ENCODE measurements around the gene EXOG. TPM values are rescaled to one million over a fixed set of nuclear protein-coding genes. Genes with fewer than 3 reads are reported as not detected.

Gene EXOG
- total and polyA plus RNA-seq, 2 of the 13 experiments (the other 11 are each of a cell fraction or from before 2014, with no cell fraction given), result 5.5 to 9.5 TPM

- no peak overlapping the region for H2AFZ ChIP-seq (ENCODE audit: low read length)
- H3K79me2 ChIP-seq (ENCODE audit: insufficient read depth, low read length), result peaks cover 87% of the 10 kb centered on the region
- ATAC-seq, result no peak
- no peak overlapping the region for H3K27ac ChIP-seq (ENCODE audit: extremely low read length, insufficient read depth, low read length)
- FAIRE-seq, result no peak
- no peak for DNase-seq (ENCODE audit: low spot score)
- TF ChIP-seq ZHX1 (CRISPR knock-in tag; IDR thresholded peaks at IDR 0.05; ENCODE audit: low read depth), result no peak
- no peak for TF ChIP-seq TFDP2 (CRISPR knock-in tag; IDR thresholded peaks at IDR 0.05)
- no peak for TF ChIP-seq ZBED4 (CRISPR knock-in tag; IDR thresholded peaks at IDR 0.05; ENCODE audit: borderline replicate concordance)
- no peak for TF ChIP-seq EZH2 (conservative IDR thresholded peaks at IDR 0.05; ENCODE audit: low read depth, low read length)
- no peak for TF ChIP-seq MBNL3 (CRISPR knock-in tag; conservative IDR thresholded peaks at IDR 0.05)
- TF ChIP-seq THYN1 (CRISPR knock-in tag; IDR thresholded peaks at IDR 0.05; ENCODE audit: borderline replicate concordance, low read depth), result no peak
- H3K9me3 ChIP-seq (ENCODE audit: low read length), result no peaks in the 10 kb centered on the region
- WGBS (ENCODE audit: low lambda C conversion rate), result 94% methylated on average over 10 of the region's 12 CpGs
- no peaks in the 10 kb centered on the region for H3K27me3 ChIP-seq (ENCODE audit: control insufficient read depth in 1 of 2, insufficient read depth in 2 of 2, low read length in 2 of 2)
- ChIA-PET POLR2A (no interaction called here), CTCF (ENCODE audit: low intra/inter-chr PET ratio, low total read pairs) (no interaction called here)
- H3K9ac ChIP-seq (ENCODE audit: insufficient read depth, low read depth, low read length), result no peak overlapping the region
- no TSS peak for BruUV-seq (replicated peaks)
- peaks cover 31% of the 10 kb centered on the region for H3K4me1 ChIP-seq (ENCODE audit: insufficient read depth, low read length)
- no peak overlapping the region for H3K4me3 ChIP-seq (replicated peaks in 1 of 3; ENCODE audit: insufficient read depth in 1 of 3, low read depth in 2 of 3, low read length in 3 of 3)
- H3K4me2 ChIP-seq (ENCODE audit: low read depth, low read length), result no peak overlapping the region
- intact Hi-C loops (cut with micrococcal nuclease; ENCODE audit: unreplicated experiment), result no loop called here
- H3K36me3 ChIP-seq (replicated peaks in 1 of 2; ENCODE audit: control insufficient read depth in 1 of 2, insufficient read depth in 2 of 2, low read length in 2 of 2), result peaks cover 0 to 8% of the 10 kb centered on the region in 2 experiments; a peak in 2 of 5 replicates
- in situ Hi-C loops (cut with HindIII; ENCODE audit: extremely low pct_ligation_motif_present, low pct_unique_long_range_greater_than_20kb), result loop anchor here (25.0 kb wide), 1 partner anchor 323 kb away; the partner anchor contains the start of genes ACAA1 and MYD88
- peaks cover 61% of the 10 kb centered on the region for H4K20me1 ChIP-seq (ENCODE audit: insufficient read depth, low read length)
These were observed 35.5 kb upstream of the EXOG start for GRCh38 chr3:38460377-38461270.
